H1 (cell line): ENCODE results near the gene LSM11. TPM values are rescaled to one million over a fixed set of nuclear protein-coding genes. Genes with fewer than 3 reads are reported as not detected.
A peak's percentile ranks its signal among the peaks of the same experiment; 100 is the strongest.

Experiments used
- CTCF ChIA-PET: fragments of 300-600 bp; sonication (Branson Sonifier 250); formaldehyde crosslinking; loops from one replicate; lab custom pipeline; 2021; ENCODE audit not compliant: partially characterized antibody; lab: Charles Lee
- POLR2A ChIA-PET: fragments of 300-600 bp; sonication (Branson Sonifier 250); formaldehyde crosslinking; loops from one replicate; lab custom pipeline; 2021; ENCODE audit warnings: inconsistent platforms; ENCODE audit not compliant: partially characterized antibody; lab: Charles Lee
- DNase-seq, 2 experiments: peaks; one replicate each; pipeline versions ENCODE4 v3.0.0 to v3.0.0-alpha.2; 2010 to 2022; ENCODE audit warnings: low spot score in 2 of 2, low read depth in 1 of 2, mixed read lengths in 1 of 2
- FAIRE-seq: peaks from 2 replicates; lab custom pipeline; 2011; peaks lifted over from hg19 to GRCh38; lab: Jason Lieb, UNC
- H2AFZ ChIP-seq: 2 replicates; pipeline ENCODE4 v1.8.1; 2012; ENCODE audit warnings: low read length, inconsistent platforms
- H2AK5ac ChIP-seq: 2 replicates; pipeline ENCODE4 v1.6.1; 2013; ENCODE audit warnings: low read depth, low read length
- H2BK120ac ChIP-seq: replicated peaks from 2 replicates; pipeline ENCODE3; 2013; ENCODE audit warnings: low read depth, low read length, inconsistent platforms
- H2BK12ac ChIP-seq: 2 replicates; pipeline ENCODE4 v1.6.1; 2013; ENCODE audit warnings: low read depth, low read length
- H2BK15ac ChIP-seq: 2 replicates; pipeline ENCODE4 v1.6.1; 2013; ENCODE audit warnings: low read length
- H2BK20ac ChIP-seq: 2 replicates; pipeline ENCODE4 v1.6.1; 2013; ENCODE audit warnings: low read length
- H2BK5ac ChIP-seq: 2 replicates; pipeline ENCODE4 v1.6.1; 2013; ENCODE audit warnings: low read depth, low read length
- H3K14ac ChIP-seq: 2 replicates; pipeline ENCODE4 v1.6.1; 2013; ENCODE audit warnings: inconsistent platforms; ENCODE audit not compliant: insufficient read length
- H3K18ac ChIP-seq: 2 replicates; pipeline ENCODE4 v1.6.1; 2013; ENCODE audit warnings: low read length; ENCODE audit errors: extremely low read depth
- H3K23ac ChIP-seq: 2 replicates; pipeline ENCODE4 v1.6.1; 2013; ENCODE audit warnings: inconsistent platforms; ENCODE audit not compliant: insufficient read length
- H3K23me2 ChIP-seq: 2 replicates; pipeline ENCODE4 v1.6.1; 2013; ENCODE audit warnings: low read depth, low read length
- H3K27ac ChIP-seq: 2 replicates; pipeline ENCODE4 v1.6.1; 2011; ENCODE audit warnings: low read depth, low read length, inconsistent platforms
- H3K27me3 ChIP-seq, 4 experiments: replicated peaks in 1 of 4; 1 replicate in 1 of 4; 2 replicates in 3 of 4; pipeline versions ENCODE4 v1.6.1 to v1.8.1; 2011 to 2013; ENCODE audit warnings: low read length in 3 of 4, mild to moderate bottlenecking in 3 of 4, inconsistent platforms in 2 of 4, mixed read lengths in 2 of 4, moderate library complexity in 1 of 4; ENCODE audit not compliant: control insufficient read depth in 3 of 4, insufficient read depth in 3 of 4; ENCODE audit errors: extremely low read depth in 1 of 4
- H3K36me3 ChIP-seq, 4 experiments: 2 replicates each; pipeline versions ENCODE4 v1.6.1 to v1.8.1; 2011 to 2013; ENCODE audit warnings: mild to moderate bottlenecking in 4 of 4, low read length in 3 of 4, moderate library complexity in 2 of 4, control low read depth in 1 of 4, inconsistent platforms in 1 of 4; ENCODE audit not compliant: insufficient read depth in 4 of 4, control insufficient read depth in 2 of 4
- H3K4ac ChIP-seq: replicated peaks from 2 replicates; pipeline ENCODE3; 2013; ENCODE audit warnings: low read length, low read depth, mixed read lengths, inconsistent platforms; ENCODE audit not compliant: insufficient read length
- H3K4me1 ChIP-seq, 4 experiments: replicated peaks in 1 of 4; 1 replicate in 1 of 4; 2 replicates in 3 of 4; pipeline versions ENCODE4 v1.6.1 to v1.8.1; 2011 to 2013; ENCODE audit warnings: low read length in 3 of 4, inconsistent platforms in 2 of 4, mixed read lengths in 1 of 4; ENCODE audit not compliant: insufficient read depth in 4 of 4, control insufficient read depth in 3 of 4
- H3K4me2 ChIP-seq, 2 experiments: 2 replicates each; pipeline versions ENCODE4 v1.6.1 to v1.8.1; 2011 to 2013; ENCODE audit warnings: low read depth in 2 of 2, low read length in 2 of 2, control low read depth in 1 of 2, inconsistent platforms in 1 of 2, mild to moderate bottlenecking in 1 of 2; ENCODE audit not compliant: insufficient read depth in 1 of 2
- H3K4me3 ChIP-seq, 4 experiments: fragments of 200-600, 300-600 bp in 1 of 4; sonication (generic), shearing (Covaris generic), sonication (Bioruptor Twin) in 1 of 4; 2 replicates each; pipeline versions ENCODE4 v1.5.1 to v1.8.1; 2011 to 2016; ENCODE audit warnings: low read length in 4 of 4, low read depth in 3 of 4, control low read depth in 2 of 4, inconsistent platforms in 2 of 4, mild to moderate bottlenecking in 2 of 4, mixed read lengths in 1 of 4, moderate library complexity in 1 of 4; ENCODE audit not compliant: insufficient read depth in 2 of 4; ENCODE audit errors: extremely low read depth in 1 of 4
- H3K56ac ChIP-seq: replicated peaks from 2 replicates; pipeline ENCODE3; 2013; ENCODE audit warnings: low read depth, mild to moderate bottlenecking, mixed read lengths, low read length, inconsistent platforms; ENCODE audit not compliant: insufficient read length
- H3K79me1 ChIP-seq: 2 replicates; pipeline ENCODE4 v1.6.1; 2013; ENCODE audit warnings: low read depth, low read length, control low read depth
- H3K79me2 ChIP-seq, 2 experiments: 2 replicates each; pipeline versions ENCODE4 v1.6.1 to v1.8.1; 2012 to 2013; ENCODE audit warnings: low read length in 2 of 2, mild to moderate bottlenecking in 2 of 2, inconsistent platforms in 1 of 2; ENCODE audit not compliant: insufficient read depth in 2 of 2, control insufficient read depth in 1 of 2
- H3K9ac ChIP-seq, 4 experiments: replicated peaks in 1 of 4; 1 replicate in 1 of 4; 2 replicates in 3 of 4; pipeline versions ENCODE4 v1.6.1 to v1.8.1; 2011 to 2013; ENCODE audit warnings: low read depth in 3 of 4, low read length in 3 of 4, control low read depth in 2 of 4, mild to moderate bottlenecking in 2 of 4, moderate library complexity in 2 of 4, inconsistent platforms in 1 of 4; ENCODE audit errors: extremely low read depth in 1 of 4
- H3K9me3 ChIP-seq, 2 experiments: 2 replicates each; pipeline versions ENCODE4 v1.6.1 to v1.8.1; 2012 to 2013; ENCODE audit warnings: mild to moderate bottlenecking in 2 of 2, moderate library complexity in 2 of 2, control low read depth in 1 of 2, inconsistent platforms in 1 of 2, low read depth in 1 of 2, low read length in 1 of 2, mixed read lengths in 1 of 2; ENCODE audit not compliant: insufficient read depth in 2 of 2
- H4K20me1 ChIP-seq, 2 experiments: replicated peaks in 1 of 2; 2 replicates each; pipeline versions ENCODE3 to v1.8.1; 2011 to 2013; ENCODE audit warnings: inconsistent platforms in 2 of 2, low read length in 2 of 2, mild to moderate bottlenecking in 1 of 2; ENCODE audit not compliant: insufficient read depth in 2 of 2, control insufficient read depth in 1 of 2
- H4K5ac ChIP-seq: 2 replicates; pipeline ENCODE4 v1.6.1; 2013; ENCODE audit warnings: low read length, low read depth, mixed read lengths, inconsistent platforms; ENCODE audit not compliant: insufficient read length
- H4K8ac ChIP-seq: 2 replicates; pipeline ENCODE4 v1.8.0; 2013; ENCODE audit warnings: mild to moderate bottlenecking, moderate library complexity, low read length, inconsistent platforms; ENCODE audit not compliant: insufficient read depth; ENCODE audit errors: extremely low read depth
- H4K91ac ChIP-seq: replicated peaks from 2 replicates; pipeline ENCODE3; 2013; ENCODE audit warnings: low read length, mixed read lengths, inconsistent platforms; ENCODE audit not compliant: insufficient read length
- BRCA1 ChIP-seq: IDR thresholded peaks from 2 replicates; pipeline ENCODE4 v1.6.1; 2012; ENCODE audit warnings: low read depth, low read length, improper control_type of control experiment
- CHD1 ChIP-seq: IDR thresholded peaks from 2 replicates; pipeline ENCODE4 v1.6.1; 2012; ENCODE audit warnings: low read depth, low read length, improper control_type of control experiment
- CHD2 ChIP-seq: IDR thresholded peaks from 2 replicates; pipeline ENCODE4 v1.6.1; 2012; ENCODE audit warnings: low read length, improper control_type of control experiment
- CREB1 ChIP-seq: IDR thresholded peaks from 2 replicates; pipeline ENCODE4 v1.6.1; 2012; ENCODE audit warnings: inconsistent platforms
- EGR1 ChIP-seq: IDR thresholded peaks from 2 replicates; pipeline ENCODE4 v1.6.1; 2011; ENCODE audit warnings: low read depth, low read length, borderline replicate concordance
- HDAC6 ChIP-seq: IDR thresholded peaks from one replicate; pipeline ENCODE4 v1.7.1; 2012; ENCODE audit warnings: low read depth, mild to moderate bottlenecking, inconsistent platforms, low read length, moderate library complexity
- MAX ChIP-seq: IDR thresholded peaks from 2 replicates; pipeline ENCODE4 v1.6.1; 2012; ENCODE audit warnings: inconsistent platforms
- POU5F1 ChIP-seq: IDR thresholded peaks from 2 replicates; pipeline ENCODE4 v1.6.1; 2011; ENCODE audit warnings: low read depth, mild to moderate bottlenecking, low read length, moderate library complexity
- RNF2 ChIP-seq: fragments of 200-900, 300-1000 bp; sonication (generic); IDR thresholded peaks from 2 replicates; pipeline ENCODE4 v1.7.1; 2016; ENCODE audit warnings: borderline replicate concordance, low read depth, mild to moderate bottlenecking, antibody characterized with exemption, low read length; ENCODE audit not compliant: poor library complexity, severe bottlenecking; ENCODE audit errors: missing control alignments
- SIN3A ChIP-seq, 2 experiments: IDR thresholded peaks in 1 of 2; conservative IDR thresholded peaks in 1 of 2; 2 replicates each; pipeline ENCODE4 v1.6.1; 2011 to 2012; ENCODE audit warnings: low read length in 2 of 2, improper control_type of control experiment in 1 of 2, low read depth in 1 of 2, mild to moderate bottlenecking in 1 of 2
- SP4 ChIP-seq: IDR thresholded peaks from 2 replicates; pipeline ENCODE4 v1.6.1; 2012; ENCODE audit warnings: low read length, inconsistent platforms
- TAF1 ChIP-seq: IDR thresholded peaks from 2 replicates; pipeline ENCODE4 v1.6.1; 2011; ENCODE audit warnings: mild to moderate bottlenecking, low read depth, low read length
- TAF7 ChIP-seq: optimal IDR thresholded peaks from 2 replicates; pipeline ENCODE3; 2011; ENCODE audit warnings: low read depth, mild to moderate bottlenecking, inconsistent platforms, low read length, moderate library complexity, borderline replicate concordance
- USF2 ChIP-seq: IDR thresholded peaks from 2 replicates; pipeline ENCODE4 v1.6.1; 2011; ENCODE audit warnings: low read length, improper control_type of control experiment
- WGBS, 2 experiments: shearing (Covaris generic) in 1 of 2; methylation state at CpG; one replicate each; pipeline versions ENCODE4 v1.1.6 to v1.1.7; 2013 to 2015; ENCODE audit warnings: low lambda C conversion rate in 2 of 2, mixed read lengths in 2 of 2, inconsistent platforms in 1 of 2, low coverage in 1 of 2, missing lambda C conversion rate in 1 of 2; ENCODE audit not compliant: insufficient replicate concordance in 2 of 2, insufficient coverage in 1 of 2, insufficient read length in 1 of 2; ENCODE audit errors: extremely low coverage in 1 of 2, missing lambda C conversion rate in 1 of 2; 5-methylcytosine and 5-hydroxymethylcytosine counted together
- polyA plus RNA-seq, 7 experiments: library from polyadenylated mRNA; depleted of rRNA in 3 of 7; stranded (reverse) in 5 of 7; unstranded in 2 of 7; fragments of >200 nt in 5 of 7; fragments of 200-250 nt in 2 of 7; gene quantifications; 1 replicate in 5 of 7; 2 replicates in 1 of 7; 4 replicates in 1 of 7; pipeline versions ENCODE4 v1.2.1 to v1.2.3, GENCODE V29; 2011 to 2013; ENCODE audit warnings: missing spikeins in 2 of 7, mixed read lengths in 2 of 7
- total RNA-seq: library from RNA; stranded (reverse); fragmentation: NEBNext Ultra II Directional; extraction: Animal tissue kit (Norgen Biotek cat#: 25700); gene quantifications from 2 replicates; pipeline ENCODE4 v1.2.1, GENCODE V29; 2021

LSM11 gene
- total and polyA plus RNA-seq, 2 of the 8 experiments (the other 6 are each of a cell fraction or from before 2014, with no cell fraction given): 1.8 to 3.9 TPM

GRCh38 chr5:157772127-157772526, 28.6 kb downstream of the LSM11 start:
- Histone ChIP-seq H3K4me2 (no peak overlapping the region), H3K79me2 (no peaks in the 10 kb centered on the region), H2BK5ac (no peak overlapping the region), H3K27ac (no peak overlapping the region), H3K23ac (no peak overlapping the region), H3K36me3 (no peaks in the 10 kb centered on the region), H2BK15ac (no peak overlapping the region), H2BK20ac (no peak overlapping the region), H3K56ac (no peak overlapping the region), H3K23me2 (no peaks in the 10 kb centered on the region), H3K9me3 (no peaks in the 10 kb centered on the region), H3K79me1 (no peaks in the 10 kb centered on the region), H3K14ac (no peak overlapping the region), H2BK120ac (no peak overlapping the region), H3K4me3 (no peak overlapping the region), H4K5ac (no peak overlapping the region), H4K8ac (no peak overlapping the region), H4K91ac (no peak overlapping the region), H2BK12ac (no peak overlapping the region), H3K27me3 (no peaks in the 10 kb centered on the region), H2AFZ (peak overlapping the region; percentile 49), H2AK5ac (no peak overlapping the region), H4K20me1 (no peaks in the 10 kb centered on the region), H3K9ac (no peak overlapping the region), H3K4ac (no peak overlapping the region), H3K18ac (no peak overlapping the region), H3K4me1 (no peaks in the 10 kb centered on the region)
- no peak for FAIRE-seq
- ChIA-PET POLR2A (no interaction called here), CTCF (interaction anchor here (4.1 kb wide), 1 partner anchor 8 kb away, joined by 27 read pairs; no protein-coding TSS in a partner anchor)
- DNase-seq: no peak
- 86% methylated on average over 10 of the region's 10 CpGs; no CpG with 5 or more reads in 1 of the 2 experiments for WGBS, 2 experiments
- no peak for TF ChIP-seq CREB1
- TF ChIP-seq EGR1: no peak
- TF ChIP-seq CHD2: no peak
- TF ChIP-seq USF2: no peak
- TF ChIP-seq POU5F1: no peak
- TF ChIP-seq HDAC6: no peak
- TF ChIP-seq TAF1: no peak
- TF ChIP-seq CHD1: no peak
- TF ChIP-seq RNF2: no peak
- TF ChIP-seq BRCA1: no peak
- TF ChIP-seq MAX: no peak
- no peak for TF ChIP-seq SP4
- TF ChIP-seq SIN3A (conservative IDR thresholded peaks at IDR 0.05 in 1 of 2, IDR thresholded peaks at IDR 0.05 in 1 of 2; ENCODE audit: low read depth in 1 of 2, low read length in 2 of 2): no peak
- no peak for TF ChIP-seq TAF7
